Gastroesophageal sphincter (tissue), 3 donors: Measurements from ENCODE around the gene KAT6B.

ENCODE experiments used
- CTCF ChIP-seq, 4 experiments: fragments of 200-600 bp in 2 of 4; fragments of 450-650 bp in 2 of 4; sonication (generic) in 1 of 4; IDR thresholded peaks; one replicate each; pipeline ENCODE4 v1.5.1; 2017 to 2019; ENCODE audit warnings: antibody characterized with exemption in 4 of 4, mild to moderate bottlenecking in 2 of 4, moderate library complexity in 2 of 4
- POLR2A ChIP-seq, 2 donors: fragments of 450-650 bp; IDR thresholded peaks; one replicate each; pipeline ENCODE4 v1.6.1; 2017; ENCODE audit warnings: antibody characterized with exemption in 2 of 2, mild to moderate bottlenecking in 2 of 2, moderate library complexity in 1 of 2
- POLR2AphosphoS5 ChIP-seq: sonication (generic); formaldehyde crosslinking; IDR thresholded peaks from one replicate; pipeline ENCODE4 v1.6.1; 2017; ENCODE audit warnings: antibody characterized with exemption

- TF ChIP-seq CTCF (IDR thresholded peaks at IDR 0.05) (no peak), POLR2A (IDR thresholded peaks at IDR 0.05) (no peak), POLR2AphosphoS5 (no peak)
Observed at GRCh38 chr10:75066271-75066670, 239.9 kb downstream of the KAT6B start.
